ENCODE data around the gene NEMP1.
A peak's percentile ranks its signal among the peaks of the same experiment; 100 is the strongest.
"Not testable (repeated sequence)": the region's sequence is repeated elsewhere in the genome, so short reads cannot be mapped to it uniquely, and the experiment has no call there.

The NEMP1 gene

GRCh38 chr12:57025196-57025595, 53.4 kb downstream of the NEMP1 start:
- no peak for DNase-seq

DNA sequence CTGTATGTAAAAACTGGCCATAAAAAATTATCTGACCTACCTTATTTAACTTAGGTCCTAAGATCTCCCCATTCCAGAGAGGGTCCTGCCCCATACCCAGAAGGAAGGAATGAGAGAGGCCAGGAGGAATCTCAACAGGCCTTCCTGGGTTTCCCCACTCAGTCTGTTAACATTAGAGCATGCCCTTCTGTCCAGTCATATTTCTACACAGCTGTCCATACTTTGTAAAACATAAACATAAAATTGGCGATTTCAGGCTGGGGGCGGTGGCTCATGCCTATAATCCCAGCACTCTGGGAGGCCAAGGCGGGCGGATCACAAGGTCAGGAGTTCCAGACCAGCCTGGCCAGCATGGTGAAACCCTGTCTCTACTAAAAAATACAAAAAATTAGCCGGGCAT, 56.3 kb downstream of the NEMP1 start:
- DNase-seq, result not testable (repeated sequence)

DNA sequence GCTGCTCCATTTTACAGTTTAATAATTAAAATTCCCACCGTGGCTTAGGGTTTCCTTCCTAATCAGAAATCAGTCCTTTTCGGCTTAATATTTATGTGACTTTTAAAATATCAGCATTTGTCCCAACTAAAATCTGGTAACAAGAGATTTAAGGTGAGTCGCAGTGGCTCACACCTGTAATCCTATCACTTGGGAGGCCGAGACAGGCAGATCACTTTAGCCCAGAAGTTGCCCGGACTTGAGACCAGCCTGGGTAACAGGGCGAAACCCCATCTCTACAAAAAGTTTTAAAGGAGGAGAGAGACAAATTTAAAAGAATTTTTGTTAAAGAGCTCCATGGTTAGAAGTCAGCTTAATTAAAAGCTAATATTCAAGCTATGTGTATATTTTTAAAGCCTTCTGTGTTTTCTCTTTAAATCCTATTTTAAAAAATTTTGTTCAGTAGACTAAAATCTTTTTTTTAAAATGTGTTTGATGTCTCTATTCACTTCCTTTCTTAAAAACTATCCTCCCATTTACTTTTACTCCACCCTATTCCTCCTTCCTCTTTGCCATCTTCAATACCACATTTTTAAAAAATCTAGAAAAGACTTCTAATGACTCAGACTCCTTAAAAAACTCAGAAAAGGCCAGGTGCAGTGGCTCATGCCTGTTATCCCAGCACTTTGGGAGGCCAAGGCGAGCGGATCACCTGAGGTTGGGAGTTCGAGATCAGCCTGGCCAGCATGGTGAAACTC, 58.4 kb downstream of the NEMP1 start:
- DNase-seq, result peak; percentile 17

DNA sequence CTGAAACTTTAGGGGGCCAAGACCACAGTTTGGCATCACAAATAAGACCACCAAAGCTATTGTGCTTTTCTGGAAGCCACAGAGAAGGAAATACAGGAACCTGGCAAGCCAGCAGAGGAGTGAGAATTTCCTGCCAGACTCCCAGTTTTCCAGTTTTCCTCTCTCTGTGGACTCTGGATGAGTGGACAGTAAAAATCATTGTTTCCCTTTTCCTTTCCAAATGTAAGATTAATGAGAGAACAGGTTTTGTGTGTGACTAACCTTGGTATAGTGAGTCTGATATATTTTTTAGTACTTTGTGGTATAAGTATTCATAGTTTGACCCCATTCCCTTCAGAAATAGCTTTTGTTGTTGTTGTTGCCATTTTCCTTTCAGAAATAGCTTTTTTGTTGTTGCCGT, 59.7 kb downstream of the NEMP1 start:
- no peak for DNase-seq

DNA sequence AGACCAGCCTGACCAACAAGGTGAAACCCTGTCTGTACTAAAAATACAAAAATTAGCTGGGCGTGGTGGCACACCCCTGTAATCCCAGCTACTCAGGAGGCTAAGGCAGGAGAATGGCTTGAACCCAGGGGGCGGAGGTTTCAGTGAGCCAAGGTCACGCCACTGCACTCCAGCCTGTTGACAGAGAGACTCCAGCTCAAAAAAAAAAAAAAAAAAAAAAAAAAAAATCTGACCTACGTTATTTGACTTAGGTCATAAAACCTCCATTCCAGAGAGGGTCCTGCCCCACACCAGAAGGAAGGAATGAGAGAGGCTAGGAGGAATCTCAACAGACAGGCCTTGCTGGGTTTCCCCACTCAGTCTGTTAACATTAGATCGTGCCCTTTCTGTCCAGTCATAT, 60.2 kb downstream of the NEMP1 start:
- not testable (repeated sequence) for DNase-seq

- DNase-seq, result no peak
These were observed 62.2 kb downstream of the NEMP1 start, which contains the start of gene TAC3 for GRCh38 chr12:57016348-57016747. Gene TAC3 (minus strand): TSS chr12:57016529. CDS start chr12:57015797, 732 bp downstream.

DNA sequence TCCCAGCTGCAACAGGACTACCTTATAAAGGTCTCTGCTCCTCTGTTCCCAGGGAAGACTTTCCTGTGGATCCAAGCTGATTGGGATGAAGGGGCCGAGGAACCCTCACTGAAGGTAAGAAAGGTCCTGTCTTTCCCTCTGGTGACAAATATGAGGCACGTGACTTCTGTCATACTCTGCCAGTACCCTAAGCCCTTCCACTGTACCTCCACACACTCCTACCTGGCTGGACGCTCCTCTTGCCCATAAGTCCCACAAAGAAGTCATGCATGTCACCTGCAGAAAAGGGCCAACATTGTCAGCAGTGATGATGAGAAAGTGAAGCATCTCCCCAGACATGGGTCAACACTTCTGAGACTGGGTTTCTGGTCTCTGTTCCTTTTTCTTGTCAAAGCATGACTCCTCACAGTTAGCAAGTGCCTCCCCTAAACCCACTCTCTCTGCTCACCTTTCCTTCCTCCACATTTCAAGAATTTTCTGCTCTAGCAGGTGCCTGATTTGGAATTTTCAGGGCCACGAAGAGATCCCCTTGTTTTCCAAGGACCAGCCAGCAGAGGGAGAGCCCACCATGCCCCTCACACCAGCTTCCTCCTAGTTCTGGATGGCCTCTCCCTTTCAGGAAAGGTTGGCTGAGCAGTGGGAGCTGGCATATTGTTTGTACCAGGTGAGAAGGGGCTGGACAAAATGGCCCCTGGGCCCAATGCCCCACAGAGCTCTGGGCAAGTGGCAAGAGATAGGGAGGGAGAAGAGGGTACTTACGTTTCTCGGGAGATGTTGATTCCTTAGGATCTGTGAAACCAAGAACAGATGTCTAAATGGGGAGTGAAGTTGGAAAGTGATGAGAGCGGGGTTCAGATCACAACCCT, 65.8 kb downstream of the NEMP1 start:
- DNase-seq, result no peak

DNA sequence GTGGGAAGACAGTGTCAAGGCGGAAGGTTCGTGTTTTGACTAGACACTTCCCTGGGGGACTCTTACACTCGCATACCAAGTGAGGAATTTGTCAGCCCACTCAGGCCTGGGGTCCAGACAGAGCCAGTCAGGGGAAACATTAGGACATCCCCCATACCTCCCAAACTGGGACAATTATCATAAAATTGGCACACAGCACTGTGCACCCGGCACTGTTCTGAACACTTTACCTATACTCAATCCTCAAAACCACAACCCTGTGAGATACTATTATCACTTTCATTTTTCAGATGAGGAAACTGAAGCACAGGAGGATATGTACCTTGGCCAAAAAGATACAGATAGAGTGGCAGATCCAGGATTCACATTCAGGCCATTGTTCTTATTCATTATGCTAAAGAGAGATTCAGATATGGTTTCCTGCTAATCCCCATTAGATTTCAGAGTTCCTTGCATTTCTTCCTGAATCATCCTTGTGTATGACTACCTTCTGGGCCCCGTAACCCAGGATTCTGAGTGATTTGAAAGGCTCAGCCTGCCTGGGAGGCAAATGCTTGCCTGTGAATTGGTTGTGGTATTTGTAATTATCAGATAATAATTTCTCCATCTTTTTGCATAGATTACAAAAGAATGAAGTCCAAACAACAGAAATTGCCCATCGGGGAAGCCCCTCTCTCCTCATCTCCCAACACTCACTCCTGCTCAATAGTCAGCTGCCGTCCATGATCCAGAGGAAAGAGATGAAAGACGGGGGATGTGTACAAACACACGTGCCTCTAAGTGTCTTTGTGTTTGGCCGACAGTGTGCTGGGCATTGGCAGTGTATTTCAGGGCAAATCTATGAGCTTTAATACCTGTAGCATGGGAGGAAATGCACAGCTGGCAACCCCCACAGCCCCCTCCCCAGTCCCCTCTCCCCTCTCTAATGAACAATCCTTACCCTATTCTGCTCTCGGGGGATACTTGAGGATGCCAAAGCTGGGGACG, 66.9 kb downstream of the NEMP1 start:
- DNase-seq, result no peak

- DNase-seq, result no peak
These were observed 67.9 kb downstream of the NEMP1 start for GRCh38 chr12:57010627-57011247.

- DNase-seq, result no peak
These were observed 68.5 kb downstream of the NEMP1 start for GRCh38 chr12:57009949-57010626.

DNA sequence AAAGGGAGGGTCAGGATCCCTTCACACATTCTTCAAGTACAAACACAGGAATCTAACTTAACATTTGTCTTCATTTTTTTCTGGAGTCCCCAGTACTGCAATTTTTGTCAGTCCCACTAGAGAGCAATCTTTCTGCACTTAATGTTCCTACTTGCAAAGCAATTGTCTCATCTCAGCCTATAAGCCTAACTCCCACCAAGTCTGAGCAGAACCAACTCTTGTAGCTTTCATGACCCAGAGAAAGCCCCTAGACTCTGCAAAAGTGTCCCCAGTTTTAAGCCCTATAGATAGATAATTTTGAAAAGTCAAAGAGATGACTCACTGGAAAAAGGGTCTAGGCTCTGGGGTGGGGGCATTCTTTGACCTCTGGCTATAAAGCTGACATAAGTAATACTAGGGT, 70.4 kb downstream of the NEMP1 start:
- DNase-seq, result peak; percentile 70

- DNase-seq, result no peak
These were observed 71.6 kb downstream of the NEMP1 start for GRCh38 chr12:57006809-57007475.

DNA sequence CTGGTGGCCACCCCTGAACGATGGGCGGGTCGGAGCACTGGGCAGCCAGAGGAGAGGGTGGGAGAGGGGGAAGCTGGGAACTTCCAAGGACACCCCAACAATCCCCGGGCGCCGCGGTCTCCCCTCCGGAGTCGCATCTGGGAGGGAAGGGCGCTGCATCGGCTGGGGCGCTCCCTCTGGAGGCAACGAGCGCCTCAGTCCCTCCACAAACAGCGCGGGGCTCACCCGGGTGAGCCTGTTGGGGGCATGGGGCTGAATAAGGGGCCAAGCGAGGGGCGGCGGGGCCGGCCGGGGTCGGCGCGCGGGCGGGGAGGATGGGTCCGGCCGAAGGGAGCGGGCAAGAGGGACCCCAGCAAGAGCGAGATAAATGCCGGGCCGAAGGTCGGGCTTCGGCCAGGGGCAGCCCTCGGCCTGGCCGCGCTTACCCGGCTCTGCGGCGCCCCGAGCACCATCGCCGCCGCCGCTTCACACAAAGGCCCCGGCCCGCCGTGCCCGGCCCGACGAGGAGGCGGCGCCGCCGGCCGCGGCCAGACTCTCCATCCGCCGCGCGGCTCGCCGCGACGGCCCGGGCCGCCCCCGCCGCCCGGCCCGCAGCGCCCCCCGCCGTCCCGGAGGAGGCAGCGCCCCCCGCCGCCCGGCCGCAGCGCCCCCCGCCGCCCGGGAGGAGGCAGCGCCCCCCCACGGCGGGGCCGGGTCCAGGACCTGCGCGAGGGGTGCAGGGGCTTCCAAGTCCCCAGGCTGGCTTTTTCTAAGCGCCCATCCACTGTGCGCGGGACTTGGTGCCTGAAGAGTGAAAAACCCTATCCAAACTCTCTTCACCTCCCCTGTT, 72.4 kb downstream of the NEMP1 start, which contains the start of gene ZBTB39:
Gene ZBTB39 (minus strand): TSS at position 567 of the 829 bp plus-strand sequence. CDS start 1,629 bp downstream, outside the sequence.
- peak; percentile 28 for DNase-seq
